Astrocyte (in vitro differentiated cells and primary cell): ENCODE results near the gene GPD2.

Source experiments
- EZH2 ChIP-seq: IDR thresholded peaks from 2 replicates; pipeline ENCODE4 v1.6.1; 2012; ENCODE audit warnings: mild to moderate bottlenecking, low read length, inconsistent platforms; ENCODE audit not compliant: insufficient read depth
- TF ChIP-seq, protein P1 (sequence below): IDR thresholded peaks from 2 replicates; pipeline ENCODE4 v1.5.1; 2011; ENCODE audit warnings: low read depth, mild to moderate bottlenecking, inconsistent platforms, low read length, moderate library complexity; ENCODE audit not compliant: insufficient read depth

DNA sequence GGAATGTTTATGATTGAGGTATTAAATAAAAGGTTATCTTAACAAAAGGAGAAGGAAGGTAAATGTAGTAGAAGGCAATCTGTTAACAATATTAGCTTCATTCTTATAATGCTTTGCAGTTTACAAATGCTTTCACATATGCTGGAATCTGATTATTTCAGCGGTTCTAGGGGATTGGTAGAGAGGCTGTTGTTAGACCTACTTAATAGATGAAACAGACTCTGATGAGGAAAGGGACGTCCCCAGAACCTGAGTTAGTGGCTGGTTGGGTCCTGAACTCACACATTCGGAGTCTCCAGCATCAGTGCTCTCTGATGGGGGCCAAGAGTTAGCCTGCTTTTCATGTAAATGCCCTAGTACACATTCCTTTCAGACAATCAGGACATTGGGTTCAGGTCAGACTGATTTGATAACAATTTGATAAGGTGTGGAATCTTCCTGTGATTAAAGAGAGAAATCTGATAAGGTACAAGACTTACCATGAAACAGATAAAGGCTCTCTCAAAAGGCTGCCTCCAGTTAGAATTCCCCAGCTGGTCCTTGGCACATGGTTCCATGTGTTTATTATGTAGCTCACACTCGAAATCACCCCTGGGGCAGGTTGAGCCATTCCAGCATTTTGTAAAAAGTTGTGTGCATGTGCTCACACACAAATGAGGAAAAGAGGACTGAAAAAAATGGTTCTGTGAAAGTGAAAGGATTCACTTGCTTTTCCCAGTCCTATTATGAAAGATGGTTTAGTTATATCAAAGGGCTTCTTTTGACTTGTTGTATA lies 103.1 kb downstream of the GPD2 start:
- TF ChIP-seq, protein P1, sequence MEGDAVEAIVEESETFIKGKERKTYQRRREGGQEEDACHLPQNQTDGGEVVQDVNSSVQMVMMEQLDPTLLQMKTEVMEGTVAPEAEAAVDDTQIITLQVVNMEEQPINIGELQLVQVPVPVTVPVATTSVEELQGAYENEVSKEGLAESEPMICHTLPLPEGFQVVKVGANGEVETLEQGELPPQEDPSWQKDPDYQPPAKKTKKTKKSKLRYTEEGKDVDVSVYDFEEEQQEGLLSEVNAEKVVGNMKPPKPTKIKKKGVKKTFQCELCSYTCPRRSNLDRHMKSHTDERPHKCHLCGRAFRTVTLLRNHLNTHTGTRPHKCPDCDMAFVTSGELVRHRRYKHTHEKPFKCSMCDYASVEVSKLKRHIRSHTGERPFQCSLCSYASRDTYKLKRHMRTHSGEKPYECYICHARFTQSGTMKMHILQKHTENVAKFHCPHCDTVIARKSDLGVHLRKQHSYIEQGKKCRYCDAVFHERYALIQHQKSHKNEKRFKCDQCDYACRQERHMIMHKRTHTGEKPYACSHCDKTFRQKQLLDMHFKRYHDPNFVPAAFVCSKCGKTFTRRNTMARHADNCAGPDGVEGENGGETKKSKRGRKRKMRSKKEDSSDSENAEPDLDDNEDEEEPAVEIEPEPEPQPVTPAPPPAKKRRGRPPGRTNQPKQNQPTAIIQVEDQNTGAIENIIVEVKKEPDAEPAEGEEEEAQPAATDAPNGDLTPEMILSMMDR = no peak
- no peak for TF ChIP-seq EZH2
